ENCODE measurements around the gene NR6A1. TPM values are rescaled to one million over a fixed set of nuclear protein-coding genes. Genes with fewer than 3 reads are reported as not detected.
A peak's percentile ranks its signal among the peaks of the same experiment; 100 is the strongest.

Gene NR6A1
- total RNA-seq, 1 experiment from 2014 or later: 99.3 TPM

GRCh38 chr9:124663046-124663961 lies 107.8 kb downstream of the NR6A1 start:
- Mint-ChIP-seq H3K27ac (peak overlapping the region in 1 of 3 experiments; percentile 2; a peak in 2 of 7 replicates), H3K9me3 (no peaks in the 10 kb centered on the region), H3K4me1 (peaks cover 30 to 38% of the 10 kb centered on the region in 2 experiments), H3K27me3 (ENCODE audit: low read depth) (no peaks in the 10 kb centered on the region), H3K36me3 (ENCODE audit: insufficient read depth in 1 of 3, low read depth in 3 of 3) (no peaks in the 10 kb centered on the region), H3K4me3 (no peak overlapping the region)
- Histone ChIP-seq H2AFZ (ENCODE audit: low read length) (no peak overlapping the region), H2BK20ac (ENCODE audit: low read depth, low read length, poor library complexity, severe bottlenecking) (no peak overlapping the region), H4K20me1 (ENCODE audit: control insufficient read depth, insufficient read depth, insufficient read length) (no peaks in the 10 kb centered on the region), H2BK5ac (ENCODE audit: insufficient read length, low read length) (no peak overlapping the region), H3T11ph (ENCODE audit: low read length) (no peak overlapping the region), H3K4ac (ENCODE audit: low read depth, low read length) (no peak overlapping the region), H3K9ac (ENCODE audit: extremely low read depth, insufficient read length, low read length) (no peak overlapping the region), H2BK12ac (ENCODE audit: insufficient read length, low read depth, low read length) (no peak overlapping the region), H3K9me3 (ENCODE audit: control insufficient read depth, low read depth, low read length) (no peaks in the 10 kb centered on the region), H3K23me2 (ENCODE audit: insufficient read length, low read depth, low read length, poor library complexity, severe bottlenecking) (peaks cover 11% of the 10 kb centered on the region), H2AK5ac (ENCODE audit: insufficient read length, low read length) (no peak overlapping the region), H3K79me1 (ENCODE audit: insufficient read depth, low read depth, low read length, poor library complexity, severe bottlenecking) (peaks cover 3% of the 10 kb centered on the region), H3K27ac (ENCODE audit: insufficient read length, low read depth, low read length) (no peak overlapping the region), H4K91ac (ENCODE audit: insufficient read length, low read depth, low read length) (no peak overlapping the region), H2BK120ac (ENCODE audit: low read depth, low read length, poor library complexity, severe bottlenecking) (no peak overlapping the region), H3K79me2 (ENCODE audit: insufficient read depth, low read length) (peaks cover 7% of the 10 kb centered on the region; the same call in 1 of the 2 replicates), H3K4me2 (ENCODE audit: insufficient read depth, insufficient read length, low read length) (no peak overlapping the region), H4K5ac (ENCODE audit: insufficient read length, low read depth, low read length) (no peak overlapping the region), H3K56ac (ENCODE audit: insufficient read length, low read depth, low read length) (no peak overlapping the region), H3K23ac (ENCODE audit: insufficient read length, low read depth, low read length) (no peak overlapping the region), H4K8ac (replicated peaks; ENCODE audit: insufficient read length, low read depth, low read length) (no peak overlapping the region), H3K14ac (ENCODE audit: insufficient read depth, low read length) (no peak overlapping the region), H3K18ac (ENCODE audit: insufficient read length, low read depth, low read length) (no peak overlapping the region), H3K27me3 (ENCODE audit: insufficient read depth, low read length) (no peaks in the 10 kb centered on the region), H2BK15ac (ENCODE audit: low read depth, low read length) (no peak overlapping the region), H3K4me1 (ENCODE audit: insufficient read depth, low read length) (peaks cover 2% of the 10 kb centered on the region; the same call in 1 of the 2 replicates)
- no peak for DNase-seq
- no peak for TF ChIP-seq CTCF (conservative IDR thresholded peaks at IDR 0.05)
- WGBS (ENCODE audit: extremely low coverage, insufficient read length, low lambda C conversion rate): no CpG with 5 or more reads among the region's 6 CpGs

All from H9 (cell line).